Measurements from ENCODE around the gene TSHR.

GRCh38 chr14:81172353-81172752, 216.9 kb downstream of the TSHR start:
- no peak for TF ChIP-seq POLR2A (IDR thresholded peaks at IDR 0.05; ENCODE audit: low read depth, low read length)
- TF ChIP-seq POLR2AphosphoS5 (IDR thresholded peaks at IDR 0.05; ENCODE audit: low read depth, low read length): no peak
